Pancreas (tissue), 10 donors: ENCODE measurements around the gene GALNT10. TPM values are rescaled to one million over a fixed set of nuclear protein-coding genes. Genes with fewer than 3 reads are reported as not detected.

Experiments used
- ATAC-seq, 4 donors: fragments of 200-7000 bp; cut with Tn5 transposase; one replicate each; pipeline versions ENCODE4 v1.8.0 to v1.9.1; 2020; ENCODE audit warnings: mild to moderate bottlenecking in 4 of 4, moderate library complexity in 4 of 4
- DNase-seq, 6 donors: peaks; one replicate each; pipeline ENCODE4 v3.0.0-alpha.2; 2020
- FAIRE-seq: peaks from 2 replicates; lab custom pipeline; 2012; peaks lifted over from hg19 to GRCh38; lab: Jason Lieb, UNC
- H3K27ac ChIP-seq, 4 donors: fragments of 200-600 bp; sonication (generic); 1 replicate in 3 of 4; 2 replicates in 1 of 4; pipeline versions ENCODE4 v1.5.0 to v1.8.0; 2020
- H3K27me3 ChIP-seq, 4 donors: fragments of 200-600 bp; one replicate each; pipeline ENCODE4 v1.8.0; 2021
- H3K36me3 ChIP-seq, 3 donors: fragments of 200-600 bp; sonication (generic) in 1 of 3; one replicate each; pipeline versions ENCODE4 v1.5.0 to v1.8.0; 2020 to 2021
- H3K4me1 ChIP-seq, 3 donors: fragments of 200-600 bp; one replicate each; pipeline ENCODE4 v1.8.0; 2021
- H3K4me3 ChIP-seq, 4 donors: fragments of 200-600 bp; sonication (generic) in 2 of 4; one replicate each; pipeline versions ENCODE4 v1.5.0 to v1.8.0; 2020 to 2021
- H3K9me3 ChIP-seq, 4 donors: fragments of 200-600 bp; one replicate each; pipeline ENCODE4 v1.8.0; 2021
- CTCF ChIP-seq, 4 donors: fragments of 200-600 bp; sonication (generic) in 3 of 4; IDR thresholded peaks; one replicate each; pipeline versions ENCODE4 v1.5.0 to v1.8.0; 2021; ENCODE audit warnings: antibody characterized with exemption in 4 of 4
- WGBS, 2 donors: extraction: QIAGEN DNeasy Blood & Tissue Kit; methylation state at CpG; one replicate each; pipeline ENCODE4 v1.1.7; 2013; 5-methylcytosine and 5-hydroxymethylcytosine counted together
- intact Hi-C, 3 donors: fragments of 100-400 bp; cut with DNase I; formaldehyde crosslinking; loops; one replicate each; pipeline versions ENCODE4 v1.11.1 to v1.14.2; 2022
- polyA plus RNA-seq, 2 donors: library from polyadenylated mRNA; stranded (reverse); fragments of 200-250 nt; gene quantifications; one replicate each; pipeline ENCODE4 v1.2.3, GENCODE V29; 2013
- total RNA-seq, 6 donors: library from RNA; stranded (reverse); fragmentation: NEBNext Ultra II Directional in 4 of 6; extraction: Animal tissue kit (Norgen Biotek cat#: 25700) in 4 of 6; gene quantifications; one replicate each; pipeline versions ENCODE4 v1.2.1 to v1.2.4, GENCODE V29; 2021 to 2023
- donor health status: healthy with polysubstance abuse.
- donor health status: DM: no; HTN: no; CAD: no; lungs with moderate emphysema.
- donor health status: DM: no; HTN: no; CAD: no.
- donor health status: control.
- donor health status: control.
- donor health status: Bipolar disorder and iron deficiency.
- donor health status: DM: yes; HTN: yes; CAD: no.
- donor health status: DM: no; HTN: no; CAD: no.
- donor health status: DM: no; HTN: no; CAD: no.
- donor health status: DM: yes; HTN: yes; CAD: no.

GALNT10 gene
- total and polyA plus RNA-seq, 8 donors: 4.4 to 23.1 (median 13.4) TPM

- no peak for FAIRE-seq
- TF ChIP-seq CTCF (IDR thresholded peaks at IDR 0.05): no peak
- intact Hi-C loops: no loop called here
- no peak overlapping the region for H3K4me3 ChIP-seq
- DNase-seq: peak in 1 of 6 donors; percentile 18
- peak overlapping the region in 2 of 4 donors; percentile 38 to 51 for H3K27ac ChIP-seq
- H3K36me3 ChIP-seq: no peaks in the 10 kb centered on the region
- peaks cover 0 to 5% (median 0%) of the 10 kb centered on the region in 4 donors for H3K9me3 ChIP-seq
- no peaks in the 10 kb centered on the region for H3K27me3 ChIP-seq
- 33 to 40% methylated on average over 3 of the region's 3 CpGs for WGBS, 2 donors
- H3K4me1 ChIP-seq: peaks cover 10 to 14% (median 10%) of the 10 kb centered on the region in 3 donors
- ATAC-seq: peak; percentile 7 to 11 (median 10)
Measured at GRCh38 chr5:154301726-154302125, 111.2 kb downstream of the GALNT10 start.

GRCh38 chr5:154302161-154302560 is 111.6 kb downstream of the GALNT10 start:
- peaks cover 8 to 14% (median 10%) of the 10 kb centered on the region in 3 donors for H3K4me1 ChIP-seq
- DNase-seq (peak; percentile 72 to 91 (median 85)), FAIRE-seq (no peak), ATAC-seq (peak; percentile 95 to 99 (median 97))
- 35 to 37% methylated on average over 5 of the region's 5 CpGs for WGBS, 2 donors
- H3K4me3 ChIP-seq: no peak overlapping the region
- TF ChIP-seq CTCF (IDR thresholded peaks at IDR 0.05): no peak
- H3K27me3 ChIP-seq: no peaks in the 10 kb centered on the region
- peaks cover 0 to 5% (median 0%) of the 10 kb centered on the region in 4 donors for H3K9me3 ChIP-seq
- H3K27ac ChIP-seq: peak overlapping the region in 2 of 4 donors; percentile 38 to 51
- no peaks in the 10 kb centered on the region for H3K36me3 ChIP-seq
- intact Hi-C loops: no loop called here

GRCh38 chr5:154303133-154303532 is 112.6 kb downstream of the GALNT10 start:
- no peak for DNase-seq

GRCh38 chr5:154308443-154309370 is 118.2 kb downstream of the GALNT10 start:
- Histone ChIP-seq H3K27ac (no peak overlapping the region), H3K27me3 (no peaks in the 10 kb centered on the region), H3K4me1 (no peaks in the 10 kb centered on the region), H3K9me3 (peaks cover 0 to 3% (median 0%) of the 10 kb centered on the region in 4 donors), H3K36me3 (no peaks in the 10 kb centered on the region), H3K4me3 (no peak overlapping the region)
- DNase-seq (peak in 1 of 6 donors; percentile 8), FAIRE-seq (no peak), ATAC-seq (no peak)
- intact Hi-C loops: no loop called here
- WGBS, 2 donors: 82% methylated on average over 7 of the region's 7 CpGs
- no peak for TF ChIP-seq CTCF (IDR thresholded peaks at IDR 0.05)

More at GRCh38 chr5:154303133-154303532, 112.6 kb downstream of the GALNT10 start:
- TF ChIP-seq CTCF (IDR thresholded peaks at IDR 0.05): no peak
- Histone ChIP-seq H3K9me3 (peaks cover 0 to 5% (median 0%) of the 10 kb centered on the region in 4 donors), H3K27ac (no peak overlapping the region), H3K27me3 (no peaks in the 10 kb centered on the region), H3K36me3 (no peaks in the 10 kb centered on the region), H3K4me3 (no peak overlapping the region), H3K4me1 (peaks cover 4 to 14% (median 10%) of the 10 kb centered on the region in 3 donors)
- ATAC-seq: peak in 1 of 4 donors; percentile 27
- no peak for FAIRE-seq
- 70 to 79% methylated on average over 1 of the region's 1 CpG for WGBS, 2 donors
- intact Hi-C loops: no loop called here
